GM06990 (cell line): ENCODE measurements around the gene VILL.
A peak's percentile ranks its signal among the peaks of the same experiment; 100 is the strongest.

Source experiments
- DNase-seq: peaks from one replicate; pipeline ENCODE4 v3.0.0-alpha.2; 2011; ENCODE audit not compliant: insufficient read length; ENCODE audit errors: extremely low read depth
- H3K27me3 ChIP-seq: replicated peaks from 2 replicates; pipeline ENCODE4 v1.6.0; 2011; ENCODE audit warnings: low read length; ENCODE audit not compliant: control insufficient read depth, insufficient read depth
- H3K36me3 ChIP-seq: 2 replicates; pipeline ENCODE4 v1.5.1; 2011; ENCODE audit warnings: low read length; ENCODE audit not compliant: control insufficient read depth, insufficient read depth
- H3K4me3 ChIP-seq: replicated peaks from 2 replicates; pipeline ENCODE4 v1.5.1; 2011; ENCODE audit warnings: low read depth, mild to moderate bottlenecking, control low read depth, low read length
- CTCF ChIP-seq: IDR thresholded peaks from 2 replicates; pipeline ENCODE4 v1.5.1; 2011; ENCODE audit warnings: low read length, control low read depth, mild to moderate bottlenecking, inconsistent platforms; ENCODE audit not compliant: insufficient read depth, poor library complexity, severe bottlenecking

VILL gene

GRCh38 chr3:37964146-37964545 lies 26.4 kb upstream of the VILL start:
- no peaks in the 10 kb centered on the region; the same call in none of the 2 replicates for H3K27me3 ChIP-seq
- no peak for TF ChIP-seq CTCF

GRCh38 chr3:37964716-37965115 lies 25.9 kb upstream of the VILL start:
- H3K36me3 ChIP-seq = no peaks in the 10 kb centered on the region
- H3K4me3 ChIP-seq = no peak overlapping the region
- H3K27me3 ChIP-seq = no peaks in the 10 kb centered on the region; the same call in none of the 2 replicates
- no peak for DNase-seq
- TF ChIP-seq CTCF = no peak

More at GRCh38 chr3:37964146-37964545, 26.4 kb upstream of the VILL start:
- Histone ChIP-seq H3K4me3 (no peak overlapping the region), H3K36me3 (no peaks in the 10 kb centered on the region)
- no peak for DNase-seq

- DNase-seq = no peak
- H3K36me3 ChIP-seq = no peaks in the 10 kb centered on the region
- no peaks in the 10 kb centered on the region; the same call in none of the 2 replicates for H3K27me3 ChIP-seq
- peak; percentile 87 for TF ChIP-seq CTCF
- H3K4me3 ChIP-seq = no peak overlapping the region
Observed at GRCh38 chr3:37967260-37967881, 23.2 kb upstream of the VILL start.

- no peak for DNase-seq
- Histone ChIP-seq H3K27me3 (no peaks in the 10 kb centered on the region; the same call in none of the 2 replicates), H3K36me3 (no peaks in the 10 kb centered on the region), H3K4me3 (no peak overlapping the region)
- no peak for TF ChIP-seq CTCF
Observed at GRCh38 chr3:37968199-37968598, 22.4 kb upstream of the VILL start.

- Histone ChIP-seq H3K4me3 (no peak overlapping the region), H3K27me3 (no peaks in the 10 kb centered on the region; the same call in none of the 2 replicates), H3K36me3 (no peaks in the 10 kb centered on the region)
- no peak for TF ChIP-seq CTCF
- DNase-seq = no peak
Observed at GRCh38 chr3:37968813-37969595, 21.6 kb upstream of the VILL start.
